K562 (cell line): ENCODE measurements around the gene PLA2G15. TPM values are rescaled to one million over a fixed set of nuclear protein-coding genes. Genes with fewer than 3 reads are reported as not detected.

Source experiments
- BRF1 ChIP-seq: IDR thresholded peaks from 3 replicates; pipeline ENCODE4 v1.6.1; 2011; ENCODE audit warnings: borderline replicate concordance, mild to moderate bottlenecking; ENCODE audit not compliant: insufficient read length; ENCODE audit errors: extremely low read depth
- CAMTA2 ChIP-seq: fragments of 250-450 bp; sonication (Bioruptor Pico); conservative IDR thresholded peaks from 2 replicates; pipeline ENCODE4 v1.5.1; 2022
- HNRNPLL ChIP-seq: fragments of 200-400 bp; formaldehyde crosslinking; IDR thresholded peaks from 2 replicates; pipeline ENCODE4 v1.6.1; 2017; ENCODE audit warnings: low read length, low read depth, mild to moderate bottlenecking; ENCODE audit not compliant: poor library complexity, severe bottlenecking
- JUN ChIP-seq, 2 experiments: sonication (generic) in 1 of 2; formaldehyde crosslinking in 1 of 2; IDR thresholded peaks; 2 replicates each; pipeline versions ENCODE4 v1.6.1 to v1.8.0; 2012 to 2022; ENCODE audit warnings: borderline replicate concordance in 2 of 2, mild to moderate bottlenecking in 2 of 2, improper control_type of control experiment in 1 of 2, low read depth in 1 of 2, low read length in 1 of 2, missing genetic modification reagents in 1 of 2
- KLF1 ChIP-seq: fragments of 450-650 bp; IDR thresholded peaks from 2 replicates; pipeline ENCODE4 v1.6.1; 2016; ENCODE audit warnings: missing genetic modification characterization, missing compliant biosample characterization
- NUFIP1 ChIP-seq: fragments of 450-650 bp; IDR thresholded peaks from 2 replicates; pipeline ENCODE4 v1.6.1; 2018; ENCODE audit not compliant: partially characterized antibody
- SMARCA4 ChIP-seq: fragments of 450-650 bp; IDR thresholded peaks from 2 replicates; pipeline ENCODE4 v1.6.1; 2016
- ZNF551 ChIP-seq: fragments of 250-450 bp; sonication (Bioruptor Pico); IDR thresholded peaks from 2 replicates; pipeline ENCODE4 v1.5.0; 2021; ENCODE audit warnings: mild to moderate bottlenecking, moderate library complexity
- ZNF766 ChIP-seq: fragments of 200-800 bp; sonication (Bioruptor generic); conservative IDR thresholded peaks from 2 replicates; pipeline ENCODE4 v1.6.1; 2016; ENCODE audit warnings: missing genetic modification characterization, missing compliant biosample characterization
- polyA plus RNA-seq, 8 experiments: library from polyadenylated mRNA; depleted of rRNA in 4 of 8; stranded (reverse) in 5 of 8; unstranded in 3 of 8; fragments of >200 nt; fragmentation: Nextera tagmentation in 2 of 8; fragmentation: Illumina TruSeq in 1 of 8; extraction: Ambion mirVana in 2 of 8; extraction: Trizol in 1 of 8; gene quantifications; 2 replicates each; pipeline versions ENCODE4 v1.2.1 to v1.2.3, GENCODE V29; 2011 to 2014; ENCODE audit warnings: inconsistent platforms in 1 of 8, missing spikeins in 1 of 8
- total RNA-seq, 7 experiments: library from RNA; depleted of rRNA in 6 of 7; stranded (reverse); fragments of >200 nt in 6 of 7; fragmentation: Illumina TruSeq in 2 of 7; extraction: Trizol in 2 of 7; gene quantifications; 2 replicates each; pipeline versions ENCODE4 v1.2.1 to v1.2.3, GENCODE V29; 2011 to 2021; ENCODE audit warnings: low replicate concordance in 1 of 7
- TF ChIP-seq, protein P1 (sequence below): fragments of 200-800 bp; sonication (Bioruptor generic); IDR thresholded peaks from 2 replicates; pipeline ENCODE4 v1.6.1; 2016; ENCODE audit warnings: missing genetic modification characterization, missing compliant biosample characterization
- TF ChIP-seq, protein P2 (sequence below): sonication (generic); formaldehyde crosslinking; IDR thresholded peaks from 2 replicates; pipeline ENCODE4 v1.4.0; 2020; ENCODE audit warnings: mild to moderate bottlenecking, missing genetic modification reagents
- TF ChIP-seq, protein P3 (sequence below): fragments of 450-650 bp; IDR thresholded peaks from 2 replicates; pipeline ENCODE4 v1.6.1; 2018; ENCODE audit not compliant: partially characterized antibody

The PLA2G15 gene
- total and polyA plus RNA-seq, 9 of the 15 experiments (the other 6 are each of a cell fraction or from before 2014, with no cell fraction given), result 0.42 to 8.6 (median 4.8) TPM

DNA sequence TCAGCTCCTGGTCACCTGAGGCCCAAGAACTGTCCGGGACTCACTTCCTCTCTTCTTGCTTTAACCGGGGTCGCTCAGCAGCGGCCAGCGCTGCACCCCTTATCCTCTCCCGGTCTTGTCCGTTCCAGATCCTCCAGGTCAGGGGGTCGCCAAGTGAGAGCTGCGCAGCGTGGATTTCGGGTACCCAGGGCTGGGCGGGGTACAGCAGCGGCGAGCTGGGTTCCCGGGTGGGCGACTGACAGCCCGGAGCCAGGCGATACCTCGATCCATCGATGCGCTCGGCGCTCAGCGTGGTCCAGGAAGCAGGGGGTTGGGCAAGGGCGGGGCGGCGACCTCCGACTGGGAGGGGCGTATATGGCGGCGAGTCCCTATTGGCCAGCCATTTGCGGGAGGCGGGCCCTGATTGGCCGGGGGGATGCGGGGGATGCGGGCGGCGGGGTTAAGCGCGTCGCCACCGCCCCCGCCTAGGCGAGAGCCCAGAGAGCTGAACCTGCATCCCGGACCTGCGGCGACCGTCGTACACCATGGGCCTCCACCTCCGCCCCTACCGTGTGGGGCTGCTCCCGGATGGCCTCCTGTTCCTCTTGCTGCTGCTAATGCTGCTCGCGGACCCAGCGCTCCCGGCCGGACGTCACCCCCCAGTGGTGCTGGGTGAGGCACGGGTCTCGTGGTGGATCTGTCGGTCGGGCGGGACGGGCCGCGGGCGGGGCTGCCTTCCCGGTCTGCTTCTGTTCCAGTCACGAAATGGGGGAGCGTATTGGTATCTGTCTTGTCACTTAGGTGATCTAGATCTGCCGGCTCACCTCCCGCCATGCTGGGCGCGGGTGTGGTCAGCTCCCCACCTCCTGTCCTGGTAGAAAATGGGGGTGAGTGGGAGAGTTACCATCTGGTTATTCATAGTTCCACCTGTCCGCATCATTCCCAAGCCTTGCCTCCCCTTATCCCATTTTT, at the start of gene PLA2G15 (continued):
- TF ChIP-seq, protein P1, sequence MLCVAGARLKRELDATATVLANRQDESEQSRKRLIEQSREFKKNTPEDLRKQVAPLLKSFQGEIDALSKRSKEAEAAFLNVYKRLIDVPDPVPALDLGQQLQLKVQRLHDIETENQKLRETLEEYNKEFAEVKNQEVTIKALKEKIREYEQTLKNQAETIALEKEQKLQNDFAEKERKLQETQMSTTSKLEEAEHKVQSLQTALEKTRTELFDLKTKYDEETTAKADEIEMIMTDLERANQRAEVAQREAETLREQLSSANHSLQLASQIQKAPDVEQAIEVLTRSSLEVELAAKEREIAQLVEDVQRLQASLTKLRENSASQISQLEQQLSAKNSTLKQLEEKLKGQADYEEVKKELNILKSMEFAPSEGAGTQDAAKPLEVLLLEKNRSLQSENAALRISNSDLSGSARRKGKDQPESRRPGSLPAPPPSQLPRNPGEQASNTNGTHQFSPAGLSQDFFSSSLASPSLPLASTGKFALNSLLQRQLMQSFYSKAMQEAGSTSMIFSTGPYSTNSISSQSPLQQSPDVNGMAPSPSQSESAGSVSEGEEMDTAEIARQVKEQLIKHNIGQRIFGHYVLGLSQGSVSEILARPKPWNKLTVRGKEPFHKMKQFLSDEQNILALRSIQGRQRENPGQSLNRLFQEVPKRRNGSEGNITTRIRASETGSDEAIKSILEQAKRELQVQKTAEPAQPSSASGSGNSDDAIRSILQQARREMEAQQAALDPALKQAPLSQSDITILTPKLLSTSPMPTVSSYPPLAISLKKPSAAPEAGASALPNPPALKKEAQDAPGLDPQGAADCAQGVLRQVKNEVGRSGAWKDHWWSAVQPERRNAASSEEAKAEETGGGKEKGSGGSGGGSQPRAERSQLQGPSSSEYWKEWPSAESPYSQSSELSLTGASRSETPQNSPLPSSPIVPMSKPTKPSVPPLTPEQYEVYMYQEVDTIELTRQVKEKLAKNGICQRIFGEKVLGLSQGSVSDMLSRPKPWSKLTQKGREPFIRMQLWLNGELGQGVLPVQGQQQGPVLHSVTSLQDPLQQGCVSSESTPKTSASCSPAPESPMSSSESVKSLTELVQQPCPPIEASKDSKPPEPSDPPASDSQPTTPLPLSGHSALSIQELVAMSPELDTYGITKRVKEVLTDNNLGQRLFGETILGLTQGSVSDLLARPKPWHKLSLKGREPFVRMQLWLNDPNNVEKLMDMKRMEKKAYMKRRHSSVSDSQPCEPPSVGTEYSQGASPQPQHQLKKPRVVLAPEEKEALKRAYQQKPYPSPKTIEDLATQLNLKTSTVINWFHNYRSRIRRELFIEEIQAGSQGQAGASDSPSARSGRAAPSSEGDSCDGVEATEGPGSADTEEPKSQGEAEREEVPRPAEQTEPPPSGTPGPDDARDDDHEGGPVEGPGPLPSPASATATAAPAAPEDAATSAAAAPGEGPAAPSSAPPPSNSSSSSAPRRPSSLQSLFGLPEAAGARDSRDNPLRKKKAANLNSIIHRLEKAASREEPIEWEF, result no peak
- TF ChIP-seq, protein P2, sequence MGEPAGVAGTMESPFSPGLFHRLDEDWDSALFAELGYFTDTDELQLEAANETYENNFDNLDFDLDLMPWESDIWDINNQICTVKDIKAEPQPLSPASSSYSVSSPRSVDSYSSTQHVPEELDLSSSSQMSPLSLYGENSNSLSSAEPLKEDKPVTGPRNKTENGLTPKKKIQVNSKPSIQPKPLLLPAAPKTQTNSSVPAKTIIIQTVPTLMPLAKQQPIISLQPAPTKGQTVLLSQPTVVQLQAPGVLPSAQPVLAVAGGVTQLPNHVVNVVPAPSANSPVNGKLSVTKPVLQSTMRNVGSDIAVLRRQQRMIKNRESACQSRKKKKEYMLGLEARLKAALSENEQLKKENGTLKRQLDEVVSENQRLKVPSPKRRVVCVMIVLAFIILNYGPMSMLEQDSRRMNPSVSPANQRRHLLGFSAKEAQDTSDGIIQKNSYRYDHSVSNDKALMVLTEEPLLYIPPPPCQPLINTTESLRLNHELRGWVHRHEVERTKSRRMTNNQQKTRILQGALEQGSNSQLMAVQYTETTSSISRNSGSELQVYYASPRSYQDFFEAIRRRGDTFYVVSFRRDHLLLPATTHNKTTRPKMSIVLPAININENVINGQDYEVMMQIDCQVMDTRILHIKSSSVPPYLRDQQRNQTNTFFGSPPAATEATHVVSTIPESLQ, result 0 out of 2 replicates have a peak, but pooled peaks have one; percentile 23
- TF ChIP-seq KLF1 (tag), result peak; percentile 79; the same call in 1 of the 2 replicates
- TF ChIP-seq BRF1, result no peak
- no peak for TF ChIP-seq ZNF766 (CRISPR knock-in tag)
- TF ChIP-seq HNRNPLL, result peak; percentile 31
- no peak for TF ChIP-seq NUFIP1
- no peak for TF ChIP-seq CAMTA2 (CRISPR knock-in tag)
- TF ChIP-seq, protein P3, sequence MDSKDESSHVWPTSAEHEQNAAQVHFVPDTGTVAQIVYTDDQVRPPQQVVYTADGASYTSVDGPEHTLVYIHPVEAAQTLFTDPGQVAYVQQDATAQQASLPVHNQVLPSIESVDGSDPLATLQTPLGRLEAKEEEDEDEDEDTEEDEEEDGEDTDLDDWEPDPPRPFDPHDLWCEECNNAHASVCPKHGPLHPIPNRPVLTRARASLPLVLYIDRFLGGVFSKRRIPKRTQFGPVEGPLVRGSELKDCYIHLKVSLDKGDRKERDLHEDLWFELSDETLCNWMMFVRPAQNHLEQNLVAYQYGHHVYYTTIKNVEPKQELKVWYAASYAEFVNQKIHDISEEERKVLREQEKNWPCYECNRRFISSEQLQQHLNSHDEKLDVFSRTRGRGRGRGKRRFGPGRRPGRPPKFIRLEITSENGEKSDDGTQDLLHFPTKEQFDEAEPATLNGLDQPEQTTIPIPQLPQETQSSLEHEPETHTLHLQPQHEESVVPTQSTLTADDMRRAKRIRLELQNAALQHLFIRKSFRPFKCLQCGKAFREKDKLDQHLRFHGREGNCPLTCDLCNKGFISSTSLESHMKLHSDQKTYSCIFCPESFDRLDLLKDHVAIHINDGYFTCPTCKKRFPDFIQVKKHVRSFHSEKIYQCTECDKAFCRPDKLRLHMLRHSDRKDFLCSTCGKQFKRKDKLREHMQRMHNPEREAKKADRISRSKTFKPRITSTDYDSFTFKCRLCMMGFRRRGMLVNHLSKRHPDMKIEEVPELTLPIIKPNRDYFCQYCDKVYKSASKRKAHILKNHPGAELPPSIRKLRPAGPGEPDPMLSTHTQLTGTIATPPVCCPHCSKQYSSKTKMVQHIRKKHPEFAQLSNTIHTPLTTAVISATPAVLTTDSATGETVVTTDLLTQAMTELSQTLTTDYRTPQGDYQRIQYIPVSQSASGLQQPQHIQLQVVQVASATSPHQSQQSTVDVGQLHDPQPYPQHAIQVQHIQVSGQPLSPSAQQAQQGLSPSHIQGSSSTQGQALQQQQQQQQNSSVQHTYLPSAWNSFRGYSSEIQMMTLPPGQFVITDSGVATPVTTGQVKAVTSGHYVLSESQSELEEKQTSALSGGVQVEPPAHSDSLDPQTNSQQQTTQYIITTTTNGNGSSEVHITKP, result no peak
- no peak for TF ChIP-seq ZNF551 (CRISPR knock-in tag)
- TF ChIP-seq SMARCA4, result no peak
- 0 out of 2 replicates have a peak, but pooled peaks have one; percentile 16 for TF ChIP-seq JUN (IDR thresholded peaks at IDR 0.05; ENCODE audit: borderline replicate concordance, low read depth, low read length)
- TF ChIP-seq JUN (CRISPR knock-in tag; IDR thresholded peaks at IDR 0.05; ENCODE audit: borderline replicate concordance), result no peak
